Peyer's patch (tissue), 4 donors: Measurements from ENCODE around the gene PCDHGA5. TPM values are rescaled to one million over a fixed set of nuclear protein-coding genes. Genes with fewer than 3 reads are reported as not detected.

Experiments used
- DNase-seq, 3 donors: peaks; one replicate each; pipeline ENCODE4 v3.0.0-alpha.2; 2017 to 2019
- H3K27ac ChIP-seq, 4 donors: fragments of 200-600 bp; sonication (generic); one replicate each; pipeline ENCODE4 v1.5.1; 2016 to 2019
- H3K27me3 ChIP-seq, 2 donors: fragments of 200-600 bp; sonication (generic); one replicate each; pipeline ENCODE4 v1.5.1; 2019
- H3K36me3 ChIP-seq, 3 donors: fragments of 200-600 bp; sonication (generic); one replicate each; pipeline ENCODE4 v1.5.1; 2016 to 2019
- H3K4me1 ChIP-seq, 4 donors: fragments of 200-600 bp; sonication (generic); one replicate each; pipeline ENCODE4 v1.5.1; 2016 to 2019
- H3K4me3 ChIP-seq, 4 donors: fragments of 200-600 bp; sonication (generic); 1 replicate in 3 of 4; 2 replicates in 1 of 4; pipeline ENCODE4 v1.5.1; 2016 to 2019; ENCODE audit warnings: mild to moderate bottlenecking in 1 of 4
- H3K9me3 ChIP-seq, 4 donors: fragments of 200-600 bp; sonication (generic); one replicate each; pipeline ENCODE4 v1.5.1; 2016 to 2019; ENCODE audit warnings: mild to moderate bottlenecking in 1 of 4
- CTCF ChIP-seq, 6 experiments: fragments of 450-650 bp in 4 of 6; fragments of 200-600 bp in 2 of 6; sonication (generic) in 1 of 6; IDR thresholded peaks; one replicate each; pipeline ENCODE4 v1.5.1; 2017 to 2019; ENCODE audit warnings: antibody characterized with exemption in 6 of 6, mild to moderate bottlenecking in 3 of 6, moderate library complexity in 1 of 6
- POLR2A ChIP-seq, 2 donors: fragments of 450-650 bp; IDR thresholded peaks; one replicate each; pipeline ENCODE4 v1.5.1; 2017; ENCODE audit warnings: antibody characterized with exemption in 2 of 2, mild to moderate bottlenecking in 2 of 2, moderate library complexity in 2 of 2
- total RNA-seq, 4 donors: library from RNA; depleted of rRNA; stranded (reverse); fragments of >200 nt; gene quantifications; one replicate each; pipeline ENCODE4 v1.1.0, GENCODE V29; 2016

Gene PCDHGA5
- total RNA-seq, 4 donors from 2014 or later = 0.94 to 10.7 (median 1.7) TPM

- DNase-seq = no peak
- Histone ChIP-seq H3K4me1 (no peaks in the 10 kb centered on the region), H3K27me3 (no peaks in the 10 kb centered on the region), H3K36me3 (no peaks in the 10 kb centered on the region), H3K4me3 (no peak overlapping the region), H3K9me3 (peaks cover 0 to 61% (median 7%) of the 10 kb centered on the region in 4 donors), H3K27ac (no peak overlapping the region)
- TF ChIP-seq CTCF (IDR thresholded peaks at IDR 0.05) (no peak), POLR2A (IDR thresholded peaks at IDR 0.05) (no peak)
These were observed 7.8 kb upstream of the PCDHGA5 start for GRCh38 chr5:141356133-141356532.

- H3K4me1 ChIP-seq = no peaks in the 10 kb centered on the region
- H3K36me3 ChIP-seq = no peaks in the 10 kb centered on the region
- peaks cover 0 to 61% (median 7%) of the 10 kb centered on the region in 4 donors for H3K9me3 ChIP-seq
- no peak overlapping the region for H3K4me3 ChIP-seq
- DNase-seq = no peak
- TF ChIP-seq POLR2A (IDR thresholded peaks at IDR 0.05) = no peak
- H3K27ac ChIP-seq = no peak overlapping the region
- no peaks in the 10 kb centered on the region for H3K27me3 ChIP-seq
These were observed 7.0 kb upstream of the PCDHGA5 start for GRCh38 chr5:141356950-141357349.

GRCh38 chr5:141359790-141360426, 4.1 kb upstream of the PCDHGA5 start, which contains the start of gene PCDHGB2:
Gene PCDHGB2 (plus strand): TSS chr5:141359994. CDS start chr5:141360136, 142 bp downstream.
- TF ChIP-seq CTCF (IDR thresholded peaks at IDR 0.05) = peak in 4 of 6 experiments; percentile 25 to 48 (median 34)
- no peak for TF ChIP-seq POLR2A (IDR thresholded peaks at IDR 0.05)
- no peaks in the 10 kb centered on the region for H3K36me3 ChIP-seq
- H3K27ac ChIP-seq = no peak within 1 kb of the TSS
- H3K9me3 ChIP-seq = peaks cover 0 to 76% (median 14%) of the 10 kb centered on the region in 4 donors
- H3K27me3 ChIP-seq = no peaks in the 10 kb centered on the region
- DNase-seq = no peak
- peak within 1 kb of the TSS; percentile 3 to 35 (median 17) for H3K4me3 ChIP-seq
- no peaks in the 10 kb centered on the region for H3K4me1 ChIP-seq

GRCh38 chr5:141360685-141361084, 3.3 kb upstream of the PCDHGA5 start:
- H3K9me3 ChIP-seq = peaks cover 0 to 78% (median 13%) of the 10 kb centered on the region in 4 donors
- no peak for TF ChIP-seq CTCF (IDR thresholded peaks at IDR 0.05)
- no peak for TF ChIP-seq POLR2A (IDR thresholded peaks at IDR 0.05)
- H3K4me3 ChIP-seq = no peak overlapping the region
- H3K4me1 ChIP-seq = no peaks in the 10 kb centered on the region
- H3K36me3 ChIP-seq = no peaks in the 10 kb centered on the region
- H3K27me3 ChIP-seq = no peaks in the 10 kb centered on the region
- no peak for DNase-seq
- H3K27ac ChIP-seq = no peak overlapping the region

GRCh38 chr5:141362719-141363118, 1.2 kb upstream of the PCDHGA5 start:
- H3K36me3 ChIP-seq = no peaks in the 10 kb centered on the region
- no peak overlapping the region for H3K4me3 ChIP-seq
- H3K27me3 ChIP-seq = no peaks in the 10 kb centered on the region
- no peaks in the 10 kb centered on the region for H3K4me1 ChIP-seq
- no peak for TF ChIP-seq CTCF (IDR thresholded peaks at IDR 0.05)
- no peak for TF ChIP-seq POLR2A (IDR thresholded peaks at IDR 0.05)
- H3K27ac ChIP-seq = no peak overlapping the region
- H3K9me3 ChIP-seq = peaks cover 0 to 83% (median 10%) of the 10 kb centered on the region in 4 donors
- DNase-seq = no peak

GRCh38 chr5:141366016-141366896, 2.3 kb downstream of the PCDHGA5 start:
- Histone ChIP-seq H3K36me3 (no peaks in the 10 kb centered on the region), H3K4me1 (no peaks in the 10 kb centered on the region), H3K27ac (no peak overlapping the region), H3K9me3 (peaks cover 0 to 77% (median 10%) of the 10 kb centered on the region in 4 donors), H3K4me3 (no peak overlapping the region), H3K27me3 (no peaks in the 10 kb centered on the region)
- TF ChIP-seq CTCF (IDR thresholded peaks at IDR 0.05) (no peak), POLR2A (IDR thresholded peaks at IDR 0.05) (no peak)
- no peak for DNase-seq
